ENCODE data around the gene FAM151B. TPM values are rescaled to one million over a fixed set of nuclear protein-coding genes. Genes with fewer than 3 reads are reported as not detected.

Gene FAM151B
- total and polyA plus RNA-seq, 2 of the 8 experiments (the other 6 are each of a cell fraction or from before 2014, with no cell fraction given), result 0.62 to 1.1 TPM

DNA sequence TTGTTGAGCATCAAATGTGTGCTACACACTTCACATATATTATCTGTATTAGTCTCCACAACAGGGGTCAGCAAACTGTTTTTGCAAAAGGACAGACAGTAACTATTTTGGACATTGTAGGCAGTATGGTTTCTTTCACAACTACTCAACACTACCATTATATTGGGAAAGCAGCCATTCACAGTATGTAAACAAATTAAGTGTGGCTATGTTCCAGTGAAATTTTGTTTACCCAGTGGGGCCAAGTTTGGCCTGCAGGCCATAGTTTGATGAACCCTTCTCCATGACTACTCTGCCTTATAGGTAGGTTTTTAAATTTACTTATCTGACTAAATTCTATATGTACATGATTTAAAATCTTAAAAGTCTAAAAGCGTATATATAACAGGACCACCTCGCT, 13.0 kb upstream of the FAM151B start:
- Histone ChIP-seq H3K79me2 (ENCODE audit: control insufficient read depth in 1 of 2, insufficient read depth in 2 of 2, low read length in 2 of 2) (no peaks in the 10 kb centered on the region), H3K4me2 (ENCODE audit: insufficient read depth in 1 of 2, low read depth in 2 of 2, low read length in 2 of 2) (no peak overlapping the region), H2BK20ac (ENCODE audit: low read length) (no peak overlapping the region), H3K4me3 (ENCODE audit: extremely low read depth in 1 of 4, insufficient read depth in 2 of 4, low read depth in 3 of 4, low read length in 4 of 4) (no peak overlapping the region), H3K79me1 (ENCODE audit: low read depth, low read length) (no peaks in the 10 kb centered on the region), H4K20me1 (replicated peaks in 1 of 2; ENCODE audit: control insufficient read depth in 1 of 2, insufficient read depth in 2 of 2, low read length in 2 of 2) (no peaks in the 10 kb centered on the region), H3K18ac (ENCODE audit: extremely low read depth, low read length) (no peak overlapping the region), H3K27me3 (replicated peaks in 1 of 4; ENCODE audit: control insufficient read depth in 3 of 4, extremely low read depth in 1 of 4, insufficient read depth in 3 of 4, low read length in 3 of 4) (no peaks in the 10 kb centered on the region), H2BK15ac (ENCODE audit: low read length) (no peak overlapping the region), H3K27ac (ENCODE audit: low read depth, low read length) (no peak overlapping the region), H4K5ac (ENCODE audit: insufficient read length, low read depth, low read length) (no peak overlapping the region), H3K23ac (ENCODE audit: insufficient read length) (no peak overlapping the region), H2AFZ (ENCODE audit: low read length) (no peak overlapping the region), H3K9me3 (ENCODE audit: insufficient read depth in 2 of 2, low read depth in 1 of 2, low read length in 1 of 2) (peaks cover 3% of the 10 kb centered on the region in 2 experiments; a peak in 2 of 4 replicates), H3K4ac (replicated peaks; ENCODE audit: insufficient read length, low read depth, low read length) (no peak overlapping the region), H4K91ac (replicated peaks; ENCODE audit: insufficient read length, low read length) (no peak overlapping the region), H3K14ac (ENCODE audit: insufficient read length) (no peak overlapping the region), H3K9ac (replicated peaks in 1 of 4; ENCODE audit: extremely low read depth in 1 of 4, low read depth in 3 of 4, low read length in 3 of 4) (no peak overlapping the region), H3K36me3 (ENCODE audit: control insufficient read depth in 2 of 4, insufficient read depth in 4 of 4, low read length in 3 of 4) (peaks cover 0 to 27% (median 8%) of the 10 kb centered on the region in 4 experiments; a peak in 3 of 8 replicates), H3K23me2 (ENCODE audit: low read depth, low read length) (no peaks in the 10 kb centered on the region), H2BK12ac (ENCODE audit: low read depth, low read length) (no peak overlapping the region), H3K56ac (replicated peaks; ENCODE audit: insufficient read length, low read depth, low read length) (no peak overlapping the region), H2BK120ac (replicated peaks; ENCODE audit: low read depth, low read length) (no peak overlapping the region), H4K8ac (ENCODE audit: extremely low read depth, insufficient read depth, low read length) (no peak overlapping the region), H2BK5ac (ENCODE audit: low read depth, low read length) (no peak overlapping the region), H3K4me1 (replicated peaks in 1 of 4; ENCODE audit: control insufficient read depth in 3 of 4, insufficient read depth in 4 of 4, low read length in 3 of 4) (peaks cover 0 to 6% (median 0%) of the 10 kb centered on the region in 4 experiments; a peak in 1 of 7 replicates), H2AK5ac (ENCODE audit: low read depth, low read length) (no peak overlapping the region)
- no peak for FAIRE-seq
- WGBS, 2 experiments (ENCODE audit: extremely low coverage in 1 of 2, insufficient coverage in 1 of 2, insufficient read length in 1 of 2, insufficient replicate concordance in 2 of 2, low coverage in 1 of 2, low lambda C conversion rate in 2 of 2, missing lambda C conversion rate in 1 of 2), result 100% methylated on average over 2 of the region's 2 CpGs; no CpG with 5 or more reads in 1 of the 2 experiments
- POLR2A ChIA-PET (ENCODE audit: partially characterized antibody), result no interaction called here
- DNase-seq (ENCODE audit: low read depth in 1 of 2, low spot score in 2 of 2), result no peak
- CTCF ChIA-PET (ENCODE audit: partially characterized antibody), result no interaction called here
- TF ChIP-seq, protein P1, sequence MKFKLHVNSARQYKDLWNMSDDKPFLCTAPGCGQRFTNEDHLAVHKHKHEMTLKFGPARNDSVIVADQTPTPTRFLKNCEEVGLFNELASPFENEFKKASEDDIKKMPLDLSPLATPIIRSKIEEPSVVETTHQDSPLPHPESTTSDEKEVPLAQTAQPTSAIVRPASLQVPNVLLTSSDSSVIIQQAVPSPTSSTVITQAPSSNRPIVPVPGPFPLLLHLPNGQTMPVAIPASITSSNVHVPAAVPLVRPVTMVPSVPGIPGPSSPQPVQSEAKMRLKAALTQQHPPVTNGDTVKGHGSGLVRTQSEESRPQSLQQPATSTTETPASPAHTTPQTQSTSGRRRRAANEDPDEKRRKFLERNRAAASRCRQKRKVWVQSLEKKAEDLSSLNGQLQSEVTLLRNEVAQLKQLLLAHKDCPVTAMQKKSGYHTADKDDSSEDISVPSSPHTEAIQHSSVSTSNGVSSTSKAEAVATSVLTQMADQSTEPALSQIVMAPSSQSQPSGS (IDR thresholded peaks at IDR 0.05; ENCODE audit: low read length), result no peak
- TF ChIP-seq CEBPB (IDR thresholded peaks at IDR 0.05; ENCODE audit: low read depth, low read length), result no peak
- no peak for TF ChIP-seq BRCA1 (IDR thresholded peaks at IDR 0.05; ENCODE audit: low read depth, low read length)
- no peak for TF ChIP-seq SRF (IDR thresholded peaks at IDR 0.05; ENCODE audit: low read depth, low read length)
- no peak for TF ChIP-seq RFX5 (IDR thresholded peaks at IDR 0.05; ENCODE audit: borderline replicate concordance, low read depth, low read length)
- TF ChIP-seq SUZ12 (IDR thresholded peaks at IDR 0.05; ENCODE audit: low read length), result no peak
- no peak for TF ChIP-seq RNF2 (IDR thresholded peaks at IDR 0.05; ENCODE audit: borderline replicate concordance, low read depth, low read length, missing control alignments, poor library complexity, severe bottlenecking)
- no peak for TF ChIP-seq JUN (IDR thresholded peaks at IDR 0.05; ENCODE audit: low read depth, low read length)
- TF ChIP-seq JUND (IDR thresholded peaks at IDR 0.05; ENCODE audit: low read length), result no peak
- TF ChIP-seq HDAC6 (IDR thresholded peaks at IDR 0.05; ENCODE audit: low read depth, low read length), result no peak
